H54 (cell line): ENCODE measurements around the gene ST3GAL5.

ENCODE experiments used
- DNase-seq: peaks from one replicate; pipeline ENCODE4 v3.0.0; 2011; ENCODE audit warnings: low spot score, mixed read lengths; ENCODE audit not compliant: insufficient read length
- FAIRE-seq: peaks from 3 replicates; lab custom pipeline; 2011; peaks lifted over from hg19 to GRCh38; lab: Jason Lieb, UNC
- POLR2A ChIP-seq: IDR thresholded peaks from 2 replicates; pipeline ENCODE4 v1.6.1; 2011; ENCODE audit warnings: low read depth, mild to moderate bottlenecking, low read length

The ST3GAL5 gene

GRCh38 chr2:85789271-85789670 is 99.5 kb downstream of the ST3GAL5 start:
- FAIRE-seq, result no peak
- no peak for TF ChIP-seq POLR2A
- DNase-seq, result no peak

- no peak for DNase-seq
- TF ChIP-seq POLR2A, result no peak
- FAIRE-seq, result no peak
Observed at GRCh38 chr2:85788603-85789002, 100.2 kb downstream of the ST3GAL5 start.

- no peak for TF ChIP-seq POLR2A
- no peak for FAIRE-seq
- DNase-seq, result no peak
Observed at GRCh38 chr2:85787981-85788340, 100.8 kb downstream of the ST3GAL5 start.

- DNase-seq (no peak), FAIRE-seq (no peak)
- no peak for TF ChIP-seq POLR2A
Observed at GRCh38 chr2:85787282-85787980, 101.4 kb downstream of the ST3GAL5 start.
